SIG-M5 treated with dmso at 0.1 percent for 504 hours (cell line): ENCODE measurements around the gene OBP2B.
"Not testable (repeated sequence)": the region's sequence is repeated elsewhere in the genome, so short reads cannot be mapped to it uniquely, and the experiment has no call there.

Experiments
- DNase-seq: peaks from one replicate; lab custom pipeline; 2025; ENCODE audit not compliant: unreplicated experiment; lab: John Stamatoyannopoulos, UW

The OBP2B gene, protein sequence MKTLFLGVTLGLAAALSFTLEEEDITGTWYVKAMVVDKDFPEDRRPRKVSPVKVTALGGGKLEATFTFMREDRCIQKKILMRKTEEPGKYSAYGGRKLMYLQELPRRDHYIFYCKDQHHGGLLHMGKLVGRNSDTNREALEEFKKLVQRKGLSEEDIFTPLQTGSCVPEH

GRCh38 chr9:133208880-133209300 lies at the start of gene OBP2B:
Gene OBP2B, minus strand, starts transcription at chr9:133209250. Its CDS starts 51 bp downstream, at chr9:133209199.
- DNase-seq, result not testable (repeated sequence)

GRCh38 chr9:133258061-133259015 lies 49.3 kb upstream of the OBP2B start:
- no peak for DNase-seq

- DNase-seq, result no peak
Measured at GRCh38 chr9:133257465-133257956, 48.5 kb upstream of the OBP2B start.

GRCh38 chr9:133256686-133257091 lies 47.6 kb upstream of the OBP2B start:
- DNase-seq, result no peak

- DNase-seq, result no peak
Measured at GRCh38 chr9:133256136-133256461, 47.0 kb upstream of the OBP2B start.

DNA sequence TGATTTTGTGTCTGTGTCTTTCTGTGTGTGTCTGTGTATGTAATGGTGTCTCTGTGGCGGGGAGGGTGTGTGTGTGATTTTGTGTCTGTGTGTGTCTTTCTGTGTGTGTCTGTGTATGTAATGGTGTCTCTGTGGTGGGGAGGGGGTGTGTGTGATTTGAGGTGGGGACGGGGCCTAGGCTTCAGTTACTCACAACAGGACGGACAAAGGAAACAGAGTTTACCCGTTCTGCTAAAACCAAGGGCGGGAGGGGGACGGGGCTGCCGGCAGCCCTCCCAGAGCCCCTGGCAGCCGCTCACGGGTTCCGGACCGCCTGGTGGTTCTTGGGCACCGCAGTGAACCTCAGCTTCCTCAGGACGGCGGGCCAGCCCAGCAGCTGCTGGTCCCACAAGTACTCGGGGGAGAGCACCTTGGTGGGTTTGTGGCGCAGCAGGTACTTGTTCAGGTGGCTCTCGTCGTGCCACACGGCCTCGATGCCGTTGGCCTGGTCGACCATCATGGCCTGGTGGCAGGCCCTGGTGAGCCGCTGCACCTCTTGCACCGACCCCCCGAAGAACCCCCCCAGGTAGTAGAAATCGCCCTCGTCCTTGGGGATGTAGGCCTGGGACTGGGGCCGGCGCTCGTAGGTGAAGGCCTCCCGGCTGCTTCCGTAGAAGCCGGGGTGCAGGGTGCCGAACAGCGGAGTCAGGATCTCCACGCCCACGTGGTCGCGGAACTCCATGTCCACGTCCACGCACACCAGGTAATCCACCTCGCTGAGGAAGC lies 46.5 kb upstream of the OBP2B start:
- no peak for DNase-seq

DNA sequence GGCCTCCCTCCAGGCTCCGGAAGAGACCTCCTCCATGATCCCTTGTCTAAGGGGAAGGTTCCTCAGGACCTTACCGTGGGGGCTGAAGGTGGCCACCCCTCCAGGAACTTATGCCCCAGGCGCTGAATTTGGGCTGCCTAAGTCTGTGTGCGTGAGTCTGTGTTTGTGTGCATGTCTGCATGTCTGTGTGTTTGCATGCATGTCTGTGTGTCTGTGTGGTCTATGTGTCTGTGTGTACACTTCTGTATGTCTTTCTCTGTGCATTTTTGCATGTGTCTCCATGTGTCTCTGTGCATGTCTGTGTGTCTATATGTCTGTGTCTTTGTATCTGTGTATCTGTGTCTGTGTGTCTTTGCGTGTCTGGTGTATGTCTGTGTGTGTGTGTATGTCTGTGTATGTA lies 45.4 kb upstream of the OBP2B start:
- DNase-seq, result no peak

GRCh38 chr9:133253268-133253667 lies 44.2 kb upstream of the OBP2B start:
- DNase-seq, result no peak

GRCh38 chr9:133252301-133253020 lies 43.4 kb upstream of the OBP2B start:
- DNase-seq, result no peak

- no peak for DNase-seq
Measured at GRCh38 chr9:133251773-133252172, 42.7 kb upstream of the OBP2B start.

DNA sequence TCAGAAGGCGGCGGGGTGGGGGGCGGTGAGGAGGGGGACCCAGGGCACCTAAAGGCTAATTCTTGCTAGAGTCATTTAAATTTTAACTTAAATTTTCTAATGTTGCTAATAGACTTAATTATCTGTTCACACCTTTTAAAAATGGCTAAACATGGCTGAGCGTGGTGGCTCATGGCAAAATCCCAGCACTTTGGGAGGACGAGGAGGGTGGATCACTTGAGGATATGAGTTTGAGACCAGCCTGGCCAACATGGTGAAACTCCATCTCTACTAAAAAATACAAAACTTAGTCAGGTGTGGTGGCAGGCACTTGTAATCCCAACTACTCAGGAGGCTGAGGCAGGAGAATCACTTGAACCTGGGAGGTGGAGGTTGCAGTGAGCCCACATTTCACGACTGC lies 42.2 kb upstream of the OBP2B start:
- not testable (repeated sequence) for DNase-seq

DNA sequence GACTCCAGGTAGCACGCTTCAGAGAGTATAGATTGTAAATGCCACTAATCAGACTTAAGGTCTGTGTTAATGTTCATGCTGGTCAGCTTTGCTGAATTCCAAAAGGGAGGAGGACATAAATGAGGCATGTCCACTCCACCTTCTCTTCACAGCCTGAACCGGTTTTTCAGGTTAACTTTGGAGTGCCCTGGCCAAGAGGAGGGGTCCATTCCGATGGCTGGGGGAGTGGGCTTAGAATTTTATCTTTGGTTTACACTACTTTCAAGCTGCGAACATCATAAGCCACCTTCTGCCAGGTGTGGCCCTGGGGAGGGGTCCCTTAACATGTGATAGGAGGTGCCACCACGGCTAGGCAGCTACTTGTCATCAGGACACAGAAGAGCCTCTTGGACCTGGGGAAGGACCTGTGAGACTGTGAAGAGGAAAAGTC lies 41.7 kb upstream of the OBP2B start:
- no peak for DNase-seq

- DNase-seq, result no peak
Measured at GRCh38 chr9:133249337-133249736, 40.3 kb upstream of the OBP2B start.

GRCh38 chr9:133248726-133249295 lies 39.8 kb upstream of the OBP2B start:
- no peak for DNase-seq

DNA sequence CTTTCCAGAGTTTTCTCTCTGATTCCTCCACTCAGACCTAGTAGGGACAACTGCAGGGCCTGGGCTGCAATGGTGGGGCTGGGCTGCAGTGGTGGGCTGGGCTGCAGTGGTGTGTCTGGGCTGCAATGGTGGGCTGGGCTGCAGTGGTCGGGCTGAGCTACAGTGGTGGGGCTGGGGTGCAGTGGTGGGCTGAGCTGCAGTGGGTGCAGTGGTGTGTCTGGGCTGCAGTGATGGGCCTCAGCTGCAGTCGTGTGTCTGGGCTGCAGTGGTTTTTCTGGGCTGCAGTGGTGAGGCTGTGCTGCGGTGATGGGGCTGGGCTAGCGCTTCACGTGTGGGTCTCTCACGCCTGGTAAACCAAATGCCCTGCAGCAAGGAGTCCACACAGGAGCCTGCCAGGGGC lies 38.6 kb upstream of the OBP2B start:
- DNase-seq, result no peak

DNA sequence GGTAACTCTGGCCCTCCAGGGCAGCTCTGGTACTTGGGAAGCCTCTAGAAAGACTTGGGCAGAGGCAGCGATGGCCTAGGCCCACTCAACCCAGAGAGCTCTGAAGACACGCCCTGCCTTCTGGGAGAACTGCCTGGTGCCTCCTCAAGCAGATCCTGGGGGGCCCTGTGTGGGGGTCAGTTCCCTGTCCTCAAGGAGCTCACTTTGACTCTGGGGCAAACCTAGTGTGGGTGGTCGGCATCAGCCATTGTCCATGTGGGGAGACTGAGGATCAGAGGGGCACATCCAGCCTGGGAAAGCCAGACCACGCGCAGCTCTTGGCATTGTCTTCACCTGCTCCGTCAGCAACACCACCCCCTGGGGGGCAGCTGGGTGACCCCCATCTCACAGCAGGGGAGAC lies 37.9 kb upstream of the OBP2B start:
- DNase-seq, result no peak

GRCh38 chr9:133246562-133246961 lies 37.5 kb upstream of the OBP2B start:
- DNase-seq, result no peak

DNA sequence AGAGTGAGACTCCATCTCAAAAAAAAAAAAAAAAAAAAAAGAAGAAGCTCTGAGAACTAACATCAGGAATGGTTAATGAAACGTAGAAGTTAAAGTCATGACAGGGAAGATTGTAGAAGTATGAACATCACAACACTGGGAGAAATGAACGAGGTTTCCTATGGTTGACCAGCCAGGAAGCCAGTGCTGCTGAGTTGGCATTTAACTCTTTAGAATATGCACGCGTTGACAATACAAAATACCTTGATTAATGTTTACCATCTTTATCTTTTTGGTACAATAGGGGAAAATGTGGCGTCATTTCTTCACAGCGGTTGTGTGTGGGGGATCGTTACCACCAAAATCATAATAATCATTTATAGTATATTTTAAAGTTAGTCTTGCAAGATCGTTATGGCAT lies 33.9 kb upstream of the OBP2B start:
- DNase-seq, result no peak

DNA sequence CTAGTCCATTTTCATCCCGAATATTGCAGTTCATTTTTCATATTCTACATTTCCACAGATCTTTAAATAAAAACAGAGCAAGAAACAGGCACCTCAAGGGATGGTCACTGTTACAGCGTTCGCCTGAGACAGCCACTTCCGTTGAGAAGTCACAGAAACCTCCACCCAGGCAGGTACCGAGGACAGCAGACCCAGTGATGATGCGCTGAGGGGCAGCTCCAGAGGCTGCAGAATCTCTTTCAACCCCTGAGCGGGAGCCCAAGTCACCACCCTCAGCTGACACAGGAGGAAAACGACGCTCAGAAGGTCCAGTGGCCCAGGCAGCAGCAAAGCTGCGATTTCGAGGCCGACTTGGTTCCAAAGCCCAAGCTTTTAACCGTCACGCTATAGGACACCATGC lies 33.2 kb upstream of the OBP2B start:
- no peak for DNase-seq

- no peak for DNase-seq
Measured at GRCh38 chr9:133239533-133240090, 30.6 kb upstream of the OBP2B start.
